ENCODE results near the gene HMGN4. TPM values are rescaled to one million over a fixed set of nuclear protein-coding genes. Genes with fewer than 3 reads are reported as not detected.

Gene HMGN4
- total and polyA plus RNA-seq, 9 of the 15 experiments (the other 6 are each of a cell fraction or from before 2014, with no cell fraction given): 35.4 to 134 (median 94.1) TPM

- 0 out of 2 replicates have a peak, but pooled peaks have one; percentile 66 for TF ChIP-seq ETS1 (conservative IDR thresholded peaks at IDR 0.05; ENCODE audit: control insufficient read depth, low read depth, low read length)
- TF ChIP-seq MTA3 (IDR thresholded peaks at IDR 0.05; ENCODE audit: borderline replicate concordance): no peak
- TF ChIP-seq ZNF507 (tag; conservative IDR thresholded peaks at IDR 0.05): peak; percentile 71
Observed at GRCh38 chr6:26576929-26577719, 39.0 kb downstream of the HMGN4 start (continued).

- peak; percentile 55; the same call in 1 of the 2 replicates for TF ChIP-seq FOXP1 (CRISPR knock-in tag; IDR thresholded peaks at IDR 0.05)
- TF ChIP-seq CREM (IDR thresholded peaks at IDR 0.05; ENCODE audit: low read depth): no peak
- H3K4me3 ChIP-seq: peak overlapping the region; percentile 34
- peak overlapping the region; percentile 93 for H2AFZ ChIP-seq (ENCODE audit: low read depth, low read length)
- CTCF ChIA-PET (ENCODE audit: low intra/inter-chr PET ratio): no interaction called here
- ATAC-seq (no peak), DNase-seq (ENCODE audit: extremely low read depth in 1 of 4, low spot score in 3 of 4) (no peak), FAIRE-seq (no peak)
- in situ Hi-C loops (cut with MboI) (loop anchor here (10.0 kb wide), 1 partner anchor 243 kb away; no protein-coding TSS in a partner anchor), intact Hi-C loops (cut with micrococcal nuclease) (loop anchor here (1.0 kb wide), 1 partner anchor 18 kb away; no protein-coding TSS in a partner anchor)
- H3K27me3 ChIP-seq (ENCODE audit: control insufficient read depth in 2 of 2, insufficient read depth in 2 of 2, low read length in 2 of 2): no peaks in the 10 kb centered on the region
- H3K4me2 ChIP-seq (ENCODE audit: insufficient read depth, low read length): peak overlapping the region; percentile 94
- H3K9me3 ChIP-seq (replicated peaks; ENCODE audit: control insufficient read depth, insufficient read depth, low read depth, low read length): no peaks in the 10 kb centered on the region; the same call in 1 of the 2 replicates
- WGBS (ENCODE audit: insufficient coverage, low coverage, missing lambda C conversion rate): 68% methylated on average over 13 of the region's 17 CpGs
- H3K79me2 ChIP-seq (ENCODE audit: control insufficient read depth, insufficient read depth, low read length): no peaks in the 10 kb centered on the region
- no peaks in the 10 kb centered on the region for H3K9me1 ChIP-seq (ENCODE audit: control insufficient read depth, insufficient read depth, low read length)
- H3K9ac ChIP-seq (ENCODE audit: insufficient read depth in 1 of 2, low read depth in 2 of 2, low read length in 2 of 2): peak overlapping the region; percentile 50 to 86; a peak in 3 of 4 replicates
- no TSS peak for BruUV-seq (replicated peaks)
- H3K4me1 ChIP-seq (replicated peaks in 1 of 2; ENCODE audit: control insufficient read depth in 2 of 2, insufficient read depth in 2 of 2, low read length in 2 of 2): peaks cover 9 to 23% of the 10 kb centered on the region in 2 experiments; a peak in 4 of 5 replicates
- H3K36me3 ChIP-seq (ENCODE audit: control insufficient read depth, insufficient read depth, low read length): no peaks in the 10 kb centered on the region
- H3K27ac ChIP-seq (ENCODE audit: extremely low read depth, low read depth, low read length): peak overlapping the region; percentile 63; the same call in 1 of the 3 replicates
- no peaks in the 10 kb centered on the region for H4K20me1 ChIP-seq (replicated peaks; ENCODE audit: control insufficient read depth, insufficient read depth, low read length)
- POLR2A ChIA-PET: interaction anchor here (0.7 to 11.9 kb wide), 9 partner anchors 15 to 1247 kb away, joined by 3 to 141 read pairs (median 3); a partner anchor contains a TSS
Observed at GRCh38 chr6:26577720-26578072, 39.5 kb downstream of the HMGN4 start.

Data from K562 (cell line).